HG03095 (cell line): ENCODE measurements around the gene RFNG.
A peak's percentile ranks its signal among the peaks of the same experiment; 100 is the strongest.

Source experiments
- ATAC-seq: cut with Tn5 transposase; IDR thresholded peaks from one replicate; pipeline ENCODE4 v1.9.1; 2021; ENCODE audit warnings: moderate library complexity; ENCODE audit not compliant: unreplicated experiment

The RFNG gene

DNA sequence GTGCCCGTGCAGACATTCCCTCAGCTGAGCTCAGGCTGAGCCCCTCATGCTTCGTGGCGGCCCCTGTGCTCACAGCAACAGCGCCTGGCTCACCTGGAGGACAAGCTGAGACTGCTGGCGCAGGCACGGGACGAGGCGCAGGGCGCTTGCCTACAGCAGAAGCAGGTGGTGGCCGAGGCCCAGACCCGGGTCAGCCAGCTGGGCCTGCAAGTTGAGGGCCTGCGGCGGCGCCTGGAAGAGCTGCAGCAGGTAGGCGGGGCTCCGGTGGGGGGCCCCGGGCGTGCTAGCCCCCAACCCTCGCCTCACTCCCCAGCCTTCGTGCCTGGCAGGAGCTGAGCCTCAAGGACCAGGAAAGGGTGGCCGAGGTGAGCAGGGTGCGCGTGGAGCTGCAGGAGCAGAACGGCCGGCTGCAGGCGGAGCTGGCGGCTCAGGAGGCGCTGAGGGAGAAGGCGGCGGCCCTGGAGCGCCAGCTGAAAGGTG is 21.6 kb downstream of the RFNG start:
- no peak for ATAC-seq

DNA sequence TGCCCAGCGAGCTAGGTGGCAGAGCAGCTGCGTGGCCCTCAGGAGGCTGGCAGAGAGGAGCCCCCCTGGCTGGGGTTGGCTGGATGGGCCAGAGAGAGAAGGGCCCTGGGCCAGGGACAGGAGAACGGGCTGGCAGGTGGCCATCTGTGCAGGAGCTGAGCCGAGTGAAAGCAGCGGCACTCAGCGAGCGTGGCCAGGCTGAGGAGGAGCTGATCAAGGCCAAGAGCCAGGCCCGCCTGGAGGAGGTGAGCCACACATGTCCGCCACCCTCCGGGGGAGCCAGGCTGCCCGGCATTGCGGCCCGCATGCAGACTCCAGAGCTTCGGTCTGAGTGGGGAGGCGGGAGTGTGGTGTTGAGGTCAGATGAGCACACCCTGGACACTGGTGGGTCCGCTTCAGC is 22.2 kb downstream of the RFNG start:
- ATAC-seq = no peak

DNA sequence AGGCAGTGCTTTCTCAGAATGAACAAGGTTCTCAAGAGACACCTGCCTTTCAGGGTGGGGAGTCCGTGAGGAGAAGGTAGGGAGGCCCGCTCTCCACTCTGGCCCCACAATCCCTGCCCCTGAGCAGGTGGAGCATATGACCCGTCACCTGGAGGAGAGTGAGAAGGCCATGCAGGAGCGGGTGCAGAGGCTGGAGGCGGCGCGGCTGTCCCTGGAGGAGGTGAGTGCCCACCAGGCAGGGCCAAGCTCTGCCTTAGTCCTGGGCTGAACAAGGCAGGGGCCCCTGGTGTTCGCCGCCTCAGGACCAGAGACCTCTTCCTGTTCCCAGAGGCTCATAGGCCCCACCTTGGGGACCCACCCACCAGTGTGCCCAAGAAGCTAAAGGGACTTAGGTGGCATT is 22.6 kb downstream of the RFNG start:
- no peak for ATAC-seq

DNA sequence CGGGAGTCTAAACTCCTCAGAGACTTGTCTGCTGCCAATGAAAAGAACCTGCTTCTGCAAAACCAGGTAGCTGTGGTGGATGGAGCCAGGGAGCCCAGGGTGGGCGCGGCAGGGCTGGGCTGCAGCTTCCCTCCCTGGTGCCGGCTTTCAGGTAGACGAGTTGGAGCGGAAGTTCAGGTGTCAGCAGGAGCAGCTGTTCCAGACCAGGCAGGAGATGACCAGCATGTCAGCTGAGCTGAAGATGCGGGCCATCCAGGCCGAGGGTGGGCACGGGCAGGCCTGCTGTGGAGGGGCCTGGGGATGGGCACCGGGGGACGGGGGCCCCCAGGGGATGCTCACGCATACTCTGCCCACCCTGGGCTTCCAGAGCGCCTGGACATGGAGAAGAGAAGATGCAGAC is 23.4 kb downstream of the RFNG start:
- ATAC-seq = no peak

DNA sequence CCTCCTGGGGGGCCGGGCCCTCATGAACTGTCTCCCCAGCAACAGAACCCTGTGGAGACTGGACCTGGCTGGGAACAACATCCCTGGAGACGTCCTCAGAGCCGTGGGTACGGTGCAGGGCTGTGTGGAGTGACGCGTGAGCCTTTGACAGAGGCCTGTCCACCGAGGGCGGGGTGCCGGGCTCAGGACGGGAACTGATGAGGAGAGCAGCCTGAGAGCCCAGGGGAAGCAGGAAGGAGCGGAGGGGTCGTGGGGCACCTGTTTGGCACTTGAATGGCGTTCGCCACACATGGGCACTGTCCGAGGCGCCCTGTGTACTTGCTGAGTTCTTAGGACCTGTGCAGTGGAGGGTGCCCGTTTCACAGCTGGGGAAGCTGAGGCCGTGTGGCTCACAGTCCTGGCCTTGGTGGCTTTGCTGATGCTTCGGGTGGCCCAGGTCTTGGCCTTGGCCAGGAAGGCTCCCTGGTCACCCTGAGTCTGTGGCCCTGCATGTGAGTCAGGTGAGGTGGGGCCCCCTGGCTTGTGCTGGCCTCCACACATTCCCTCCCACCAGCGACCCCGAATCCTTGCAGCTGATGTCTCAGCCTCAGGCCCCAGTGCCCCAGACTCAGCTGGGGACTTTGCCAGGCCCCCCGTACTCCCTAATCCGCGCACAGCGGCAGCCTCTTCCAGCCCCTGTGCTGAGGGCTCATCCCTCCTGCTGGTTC is 26.1 kb downstream of the RFNG start:
- ATAC-seq = no peak

DNA sequence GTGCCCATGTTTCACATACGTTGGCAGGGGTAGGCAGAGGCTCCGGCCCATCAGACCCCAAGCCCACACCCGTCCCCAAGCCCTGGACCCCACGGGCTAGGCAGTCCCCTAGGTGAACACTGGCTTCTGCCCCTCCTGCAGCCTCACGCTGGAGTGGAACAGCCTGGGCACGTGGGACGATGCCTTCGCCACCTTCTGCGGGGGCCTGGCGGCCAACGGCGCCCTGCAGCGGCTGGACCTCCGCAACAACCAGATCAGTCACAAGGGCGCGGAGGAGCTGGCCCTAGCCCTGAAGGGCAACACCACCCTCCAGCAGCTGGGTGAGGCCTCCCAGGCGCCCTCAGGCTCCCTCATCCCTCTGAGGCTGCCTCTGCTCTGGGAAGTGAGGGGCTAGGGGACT is 26.8 kb downstream of the RFNG start:
- ATAC-seq = no peak

DNA sequence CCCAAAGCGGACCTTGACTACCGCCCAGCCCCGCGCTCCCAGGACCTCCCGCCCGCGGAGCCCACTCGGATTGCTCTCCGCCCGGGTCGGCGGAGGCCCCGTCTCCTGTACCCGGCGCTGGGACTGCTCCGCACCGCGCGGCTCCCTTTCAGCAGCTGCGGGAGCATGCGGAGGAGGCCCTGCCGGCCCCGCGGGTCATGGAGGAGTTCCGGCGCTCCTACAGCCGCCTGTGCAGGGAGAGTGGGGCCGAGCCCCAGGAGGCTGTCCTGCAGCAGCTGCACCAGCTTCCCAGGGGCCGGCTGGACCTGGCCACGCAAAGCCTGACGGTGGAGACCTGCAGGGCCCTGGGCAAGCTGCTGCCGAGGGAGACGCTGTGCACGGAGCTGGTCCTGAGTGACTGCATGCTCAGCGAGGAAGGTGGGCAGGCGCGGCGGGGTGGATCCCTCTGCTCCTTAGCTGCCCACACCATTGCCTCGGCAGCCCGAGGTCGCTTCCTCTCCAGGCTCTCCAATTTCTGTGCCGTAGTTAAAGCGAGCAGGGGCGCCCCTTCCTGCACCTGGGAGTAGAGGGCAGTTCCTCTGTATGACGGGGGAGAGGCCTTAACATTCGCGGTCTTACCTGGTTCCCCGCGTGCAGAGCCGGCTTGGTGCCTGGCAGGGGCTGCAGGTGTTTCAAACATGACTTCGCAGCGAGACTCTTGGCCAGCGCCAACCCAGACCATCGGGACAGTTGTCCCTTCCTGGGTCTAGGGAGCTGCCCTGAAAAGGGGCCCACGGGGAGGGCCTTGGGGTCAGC is 28.0 kb downstream of the RFNG start:
- ATAC-seq = no peak

DNA sequence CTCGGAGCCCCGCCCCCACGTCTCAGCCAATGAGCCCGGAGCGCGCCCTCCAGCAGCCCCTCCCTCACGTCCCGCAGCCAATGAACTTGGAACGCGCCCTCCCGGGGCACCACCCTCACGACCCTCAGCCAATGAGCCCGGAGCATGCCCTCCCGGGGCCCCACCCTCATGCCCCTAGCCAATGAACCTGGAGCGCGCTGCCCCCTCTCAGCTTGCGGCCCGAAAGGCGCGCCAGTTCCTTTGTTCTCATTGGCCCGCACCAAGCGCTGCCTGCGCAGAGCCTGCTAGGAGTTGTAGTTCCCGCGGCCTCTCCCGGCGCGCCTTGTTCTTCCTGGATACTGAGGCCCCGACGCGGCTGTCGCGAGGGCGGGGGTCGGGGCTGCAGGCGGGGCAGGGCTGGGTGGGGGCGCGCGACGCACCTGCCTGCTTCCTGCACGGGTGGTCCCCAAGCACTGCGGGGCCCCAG is 28.6 kb downstream of the RFNG start, which contains the start of gene LRRC45:
Gene LRRC45 (plus strand): TSS at position 325 of the 466 bp plus-strand sequence. CDS start 339 bp downstream, outside the sequence.
- ATAC-seq = peak; percentile 78

DNA sequence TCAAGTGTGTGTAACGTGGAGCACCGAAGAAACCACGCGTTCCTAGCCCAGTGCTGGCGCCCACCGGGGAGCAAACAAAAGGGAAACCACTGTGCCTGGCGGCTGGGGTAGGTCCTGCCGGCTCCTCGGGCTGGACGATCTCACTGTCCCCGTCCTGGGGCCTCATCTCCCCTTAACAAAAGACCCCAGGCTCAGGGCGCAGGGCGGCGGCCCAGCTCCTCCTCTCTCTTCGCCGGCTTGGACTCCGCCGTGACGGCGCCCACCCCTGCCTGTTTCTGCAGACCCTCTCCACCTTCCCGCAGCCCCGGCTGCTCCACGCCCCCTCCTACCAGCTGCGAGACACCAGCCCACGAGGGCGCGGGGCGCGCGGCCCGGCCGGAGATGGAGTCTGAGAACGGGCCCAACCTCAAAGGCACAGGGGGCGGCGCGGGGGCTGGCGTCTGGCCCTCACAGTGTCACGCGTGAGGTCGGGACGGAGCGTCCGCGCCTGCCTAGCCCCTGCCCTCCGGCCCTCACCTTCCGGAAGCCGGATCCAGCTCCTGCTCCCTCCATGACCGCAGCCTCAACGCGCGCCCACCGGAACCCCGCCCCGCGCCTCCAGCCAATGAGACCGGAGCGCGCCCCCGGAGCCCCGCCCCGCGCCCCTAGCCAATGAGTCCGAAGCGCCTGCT is 29.2 kb downstream of the RFNG start, which contains the start of gene CENPX:
Gene CENPX (minus strand): TSS at position 569 of the 671 bp plus-strand sequence. CDS start 17 bp downstream, at position 552.
- no peak for ATAC-seq

DNA sequence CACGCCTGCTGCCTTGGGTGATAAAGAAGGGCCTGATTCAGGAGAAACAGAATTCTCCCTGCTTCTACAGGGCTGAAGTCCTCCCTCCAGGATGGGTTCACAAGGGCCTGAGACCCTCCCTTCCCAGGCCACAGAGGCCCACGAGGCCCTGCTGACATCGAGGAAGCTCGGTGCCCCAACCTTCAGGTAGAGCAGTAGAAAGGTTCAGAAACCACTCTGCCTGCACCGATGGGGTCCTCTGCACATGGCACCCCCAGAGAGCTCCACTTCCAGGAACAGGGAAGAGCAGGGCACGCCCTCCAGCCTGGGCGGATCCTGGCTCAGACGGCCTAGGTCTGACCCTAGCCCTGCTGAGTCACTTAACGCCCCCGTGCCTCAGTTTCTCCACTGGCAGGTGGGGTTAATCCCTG is 29.7 kb downstream of the RFNG start:
- ATAC-seq = no peak

DNA sequence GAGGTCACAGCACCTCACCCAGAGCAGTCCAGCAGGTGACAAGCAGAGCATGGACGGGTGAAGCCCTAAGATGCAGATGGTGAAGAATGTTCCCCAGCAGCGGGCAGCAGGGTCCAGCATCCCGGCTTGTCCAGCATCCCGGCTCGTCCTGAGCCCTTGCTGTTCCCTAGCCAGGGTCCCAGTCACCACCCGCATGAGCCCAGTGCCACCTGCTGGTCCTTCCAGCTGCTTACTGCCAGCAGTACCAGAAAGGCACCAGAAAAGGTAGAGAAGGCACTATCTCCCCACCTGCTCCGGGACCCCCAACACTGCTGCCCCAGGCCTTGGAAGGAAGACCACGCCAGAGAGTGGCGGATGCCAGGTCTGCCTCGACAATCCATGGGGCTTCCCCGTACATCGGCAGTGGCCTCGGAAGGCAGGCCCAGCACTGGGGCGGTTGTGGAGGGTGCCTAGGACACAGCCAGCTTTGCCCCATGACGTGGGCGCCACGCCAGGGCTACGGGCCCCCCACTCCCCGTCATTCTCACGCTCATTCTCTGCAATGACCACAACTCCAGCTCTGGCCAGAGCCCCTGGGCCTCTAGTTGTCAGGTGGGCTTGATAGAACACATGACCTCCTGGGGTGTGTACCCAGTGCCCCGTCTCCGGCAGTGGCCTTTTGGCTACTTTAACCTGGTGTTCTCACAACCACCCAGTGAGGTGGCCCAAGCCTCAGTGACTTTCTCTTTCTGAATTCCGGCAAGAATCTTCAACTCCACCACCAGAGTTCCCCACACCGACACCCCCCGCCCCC is 30.3 kb downstream of the RFNG start:
- ATAC-seq = no peak

DNA sequence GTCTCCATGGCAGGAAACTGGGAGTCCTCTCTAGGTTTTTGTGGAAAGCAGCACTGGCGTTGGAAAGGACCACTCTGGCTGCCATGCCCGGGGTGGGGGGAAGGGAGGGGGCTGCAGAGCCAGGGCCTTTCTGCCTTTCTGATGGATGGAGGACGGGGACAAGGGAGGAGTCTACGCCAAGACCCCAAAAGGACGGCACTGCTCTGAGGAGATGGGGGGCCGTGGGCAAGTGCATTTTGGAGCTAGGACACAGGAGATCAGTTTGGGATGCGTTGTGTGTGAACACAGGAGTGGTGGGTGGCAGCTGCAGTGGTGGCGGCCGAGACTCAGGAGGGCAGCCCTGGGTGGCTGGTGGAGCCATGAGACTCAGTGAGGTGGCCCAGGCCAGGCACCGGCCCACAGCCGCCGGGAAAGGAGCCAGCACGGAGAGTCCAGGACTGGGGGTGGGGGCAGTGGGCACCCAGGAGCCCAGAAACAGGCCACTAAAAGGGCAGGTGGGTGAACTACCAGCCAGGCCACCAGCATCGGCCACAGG is 31.0 kb downstream of the RFNG start:
- ATAC-seq = no peak

DNA sequence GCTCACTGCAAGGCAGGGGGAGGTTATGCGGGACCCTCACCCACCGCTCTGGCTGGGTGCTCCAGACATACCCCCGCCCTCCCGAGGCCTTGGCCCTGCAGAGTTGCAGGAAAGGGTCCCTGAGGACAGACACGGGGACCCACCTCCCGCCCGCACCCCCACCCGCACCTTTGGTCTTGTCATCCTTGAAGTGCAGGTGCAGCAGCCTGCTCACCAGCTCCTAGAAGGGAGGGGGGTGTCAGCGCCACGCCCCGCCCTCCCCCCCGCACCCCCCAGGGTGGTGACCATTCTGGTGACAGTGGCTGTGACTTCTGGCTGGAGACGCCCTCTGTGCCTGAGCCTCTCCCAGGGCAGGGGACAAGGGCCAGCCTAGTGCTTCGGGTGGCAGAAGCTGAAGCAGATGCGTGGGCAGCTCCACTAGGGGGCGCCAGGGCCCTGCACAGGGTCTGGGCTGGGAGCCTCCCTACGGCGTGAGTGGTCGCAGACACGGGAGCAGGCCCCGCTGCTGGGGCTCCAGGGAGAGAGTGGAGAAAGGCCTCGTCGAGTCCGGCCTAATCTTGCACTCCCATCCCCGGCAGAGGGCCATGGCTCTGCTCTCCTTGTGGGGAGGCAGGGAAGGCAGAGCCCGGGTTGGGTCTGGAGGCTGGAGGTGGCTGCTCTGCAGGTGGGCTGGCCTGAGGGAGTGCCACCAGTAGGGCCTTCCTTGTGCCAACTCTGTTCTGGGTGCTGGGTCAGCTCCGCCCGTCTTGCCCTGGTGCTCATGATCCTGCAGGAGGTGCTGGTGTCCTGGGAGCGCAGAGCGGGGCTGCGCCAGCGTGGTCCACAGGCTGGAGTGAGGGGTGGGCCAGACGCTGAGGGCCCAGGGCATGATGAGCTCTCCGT is 31.7 kb downstream of the RFNG start:
- no peak for ATAC-seq

DNA sequence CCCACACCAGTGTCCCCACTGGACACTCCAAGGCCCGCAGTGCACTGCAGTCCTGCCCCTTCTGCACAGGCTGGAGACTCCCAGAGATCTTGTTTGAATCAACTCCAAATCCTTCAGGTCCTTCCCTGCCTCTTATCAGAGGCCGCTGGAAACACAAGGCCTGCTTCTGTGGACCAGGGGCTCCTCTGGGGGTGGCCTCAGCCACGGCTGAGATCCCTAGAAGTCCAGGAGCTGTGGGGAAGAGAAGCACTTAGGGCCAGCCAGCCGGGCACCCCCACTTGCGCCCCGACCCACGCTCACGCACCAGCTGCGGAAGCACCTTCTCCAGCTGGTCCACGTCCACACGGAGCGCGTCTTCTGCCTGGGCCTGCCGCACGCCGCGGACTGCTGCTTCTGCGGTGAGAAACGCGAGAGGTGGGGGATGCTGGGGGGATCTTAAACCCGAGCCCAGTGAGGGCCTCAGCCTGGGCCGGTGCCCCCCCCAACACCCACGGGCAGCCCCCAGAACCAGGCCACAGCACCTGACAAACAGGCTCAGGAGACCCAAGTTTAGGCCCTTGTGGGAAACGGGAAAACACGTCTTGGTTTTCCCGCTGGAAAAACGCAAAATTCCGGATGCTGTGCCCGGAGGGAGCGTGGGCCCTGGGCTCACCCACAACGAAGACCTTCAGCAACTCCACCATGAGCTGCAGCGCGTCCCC is 32.5 kb downstream of the RFNG start:
- no peak for ATAC-seq

DNA sequence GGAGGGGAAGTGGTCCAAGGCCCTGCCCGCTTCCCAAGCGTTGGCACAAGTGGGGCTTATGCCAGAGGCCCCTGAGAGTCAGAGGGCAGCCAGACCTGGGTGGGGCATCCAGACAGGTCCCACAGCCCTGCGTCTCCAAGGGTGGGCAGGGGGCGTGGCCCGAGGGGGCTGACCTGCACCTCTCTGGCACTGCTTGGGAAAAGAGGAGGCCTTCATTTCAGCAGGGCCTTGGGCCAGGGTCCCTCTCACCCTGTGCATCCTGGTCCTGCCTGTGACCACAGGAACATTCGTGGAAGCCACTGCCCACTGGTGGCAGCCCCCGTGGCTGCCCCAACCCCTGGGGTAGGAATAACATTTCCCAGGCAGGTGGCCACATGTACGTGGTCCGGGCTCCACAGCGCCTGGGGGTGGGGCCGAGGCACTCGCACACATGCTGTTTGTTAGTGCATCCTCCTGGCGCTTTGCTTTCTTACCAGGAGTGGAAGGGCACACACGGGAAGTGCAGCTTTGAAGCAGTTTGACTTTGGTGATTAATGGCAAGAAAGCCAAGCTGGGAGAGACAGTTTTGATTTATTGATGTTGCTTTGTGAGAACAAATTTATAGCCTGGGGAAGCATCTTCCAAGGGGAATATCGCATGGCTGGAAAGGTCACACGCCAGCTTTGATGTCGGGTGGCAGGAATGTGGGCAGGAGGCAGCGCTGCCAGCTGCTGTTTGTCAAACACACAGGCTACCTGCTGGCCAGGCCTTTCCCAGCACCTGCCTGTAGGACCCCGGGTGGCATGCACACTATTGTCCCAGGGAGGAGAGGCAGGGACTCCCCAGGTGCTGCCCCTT is 33.2 kb downstream of the RFNG start:
- no peak for ATAC-seq

DNA sequence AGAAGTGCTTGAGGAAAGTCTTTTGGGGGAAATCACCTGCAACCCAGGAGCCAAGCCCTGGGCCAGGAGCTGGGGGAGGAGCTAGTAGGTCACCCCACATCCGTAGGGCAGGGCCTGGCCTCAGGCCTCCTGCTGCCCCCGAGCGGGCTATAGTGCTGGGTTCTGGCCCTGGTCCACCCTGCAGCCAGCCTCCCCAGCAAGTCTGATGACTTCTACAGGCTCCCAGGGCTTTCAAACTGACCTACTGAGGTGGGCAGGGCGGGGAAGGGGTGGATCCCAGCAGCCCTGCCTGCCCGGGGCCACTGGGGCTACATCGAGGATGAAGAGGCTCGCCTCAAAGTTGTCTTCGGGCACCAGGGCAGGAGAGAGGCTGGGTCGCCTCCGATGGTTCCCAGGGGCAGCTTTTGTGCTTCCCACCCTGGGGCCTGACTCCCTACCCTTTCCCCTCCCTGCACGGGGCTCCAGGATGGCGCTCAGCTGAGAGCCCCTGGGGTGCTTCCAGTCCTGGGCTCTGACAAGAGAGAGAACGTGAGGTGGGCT is 33.9 kb downstream of the RFNG start:
- ATAC-seq = no peak

DNA sequence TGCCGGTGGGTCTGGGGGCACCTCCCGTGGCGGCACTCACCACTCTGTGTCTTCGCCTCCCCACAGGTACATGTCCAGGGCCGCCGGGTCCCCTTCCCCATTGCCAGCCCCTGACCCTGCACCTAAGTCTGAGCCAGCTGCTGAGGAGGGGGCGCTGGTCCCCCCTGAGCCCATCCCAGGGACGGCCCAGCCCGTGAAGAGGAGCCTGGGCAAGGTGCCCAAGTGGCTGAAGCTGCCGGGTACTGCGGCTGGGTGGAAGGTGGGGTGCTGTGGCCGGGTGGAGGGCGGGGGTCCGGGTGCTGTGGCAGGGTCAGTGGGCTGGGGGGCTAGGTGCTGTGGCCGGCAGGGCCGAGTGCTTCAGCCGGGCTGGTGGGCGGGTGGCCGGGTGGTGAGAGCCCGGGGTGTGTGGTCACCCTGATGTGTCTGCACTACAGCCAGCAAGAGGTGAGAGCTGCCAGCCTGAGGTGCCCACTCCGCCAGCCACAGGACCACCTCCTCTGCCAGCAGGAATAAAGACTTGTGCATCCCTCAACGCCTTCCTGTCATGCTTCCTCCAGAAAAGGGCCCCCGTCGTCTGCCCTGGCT is 34.6 kb downstream of the RFNG start:
- ATAC-seq = no peak
